Neural progenitor cell (in vitro differentiated cells): ENCODE results near the gene TKT. TPM values are rescaled to one million over a fixed set of nuclear protein-coding genes. Genes with fewer than 3 reads are reported as not detected.
A peak's percentile ranks its signal among the peaks of the same experiment; 100 is the strongest.

Experiments
- DNase-seq: peaks from one replicate; pipeline ENCODE4 v3.0.0-alpha.2; 2016; ENCODE audit warnings: low spot score
- H2AFZ ChIP-seq: fragments of 200-600 bp; sonication (generic); replicated peaks from 2 replicates; pipeline ENCODE4 v1.6.1; 2016; ENCODE audit warnings: antibody characterized with exemption
- H3F3A ChIP-seq: fragments of 200-600 bp; sonication (generic); 2 replicates; pipeline ENCODE4 v1.6.1; 2016; ENCODE audit warnings: antibody characterized with exemption, low read depth
- H3K27ac ChIP-seq: fragments of 200-600 bp; sonication (generic); 2 replicates; pipeline ENCODE4 v1.5.1; 2016; ENCODE audit warnings: mild to moderate bottlenecking
- H3K27me3 ChIP-seq: fragments of 200-600 bp; sonication (generic); 2 replicates; pipeline ENCODE4 v1.6.1; 2016; ENCODE audit warnings: mild to moderate bottlenecking, moderate library complexity
- H3K36me3 ChIP-seq: fragments of 200-600 bp; sonication (generic); 2 replicates; pipeline ENCODE4 v1.5.1; 2016
- H3K4me1 ChIP-seq: fragments of 200-600 bp; sonication (generic); 2 replicates; pipeline ENCODE4 v1.6.1; 2016; ENCODE audit warnings: mixed run types
- H3K4me2 ChIP-seq: fragments of 200-600 bp; sonication (generic); 2 replicates; pipeline ENCODE4 v1.6.1; 2016
- H3K4me3 ChIP-seq: fragments of 200-600 bp; sonication (generic); 2 replicates; pipeline ENCODE4 v1.5.1; 2016
- H3K79me2 ChIP-seq: fragments of 200-600 bp; sonication (generic); 2 replicates; pipeline ENCODE4 v1.6.1; 2016; ENCODE audit warnings: low read depth
- H3K9ac ChIP-seq: fragments of 200-600 bp; sonication (generic); 2 replicates; pipeline ENCODE4 v1.6.1; 2016
- H3K9me3 ChIP-seq: fragments of 200-600 bp; sonication (generic); 2 replicates; pipeline ENCODE4 v1.5.1; 2016; ENCODE audit warnings: low read depth
- H4K20me1 ChIP-seq: fragments of 200-600 bp; sonication (generic); 2 replicates; pipeline ENCODE4 v1.6.1; 2016; ENCODE audit warnings: low read depth
- H3K27ac Mint-ChIP-seq: 3 replicates; pipeline ENCODE4 v1.8.0; 2021; ENCODE audit warnings: mixed read lengths
- H3K27me3 Mint-ChIP-seq: 2 replicates; pipeline ENCODE4 v1.8.0; 2022; ENCODE audit warnings: low read depth, mild to moderate bottlenecking, inconsistent platforms, moderate library complexity, mixed read lengths; ENCODE audit not compliant: insufficient read depth
- H3K36me3 Mint-ChIP-seq: 3 replicates; pipeline ENCODE4 v1.8.0; 2021; ENCODE audit warnings: mixed read lengths
- H3K4me1 Mint-ChIP-seq: 3 replicates; pipeline ENCODE4 v1.8.0; 2021; ENCODE audit warnings: mixed read lengths
- H3K4me3 Mint-ChIP-seq: 3 replicates; pipeline ENCODE4 v1.8.0; 2021; ENCODE audit warnings: mild to moderate bottlenecking, moderate library complexity, mixed read lengths
- H3K9me3 Mint-ChIP-seq: 3 replicates; pipeline ENCODE4 v1.8.0; 2020; ENCODE audit warnings: mixed read lengths
- CTCF ChIP-seq: fragments of 200-600 bp; sonication (generic); IDR thresholded peaks from 2 replicates; pipeline ENCODE4 v1.5.1; 2017; ENCODE audit warnings: antibody characterized with exemption, mild to moderate bottlenecking
- EZH2 ChIP-seq: fragments of 200-600 bp; sonication (generic); IDR thresholded peaks from 2 replicates; pipeline ENCODE4 v1.6.1; 2017; ENCODE audit warnings: antibody characterized with exemption, mild to moderate bottlenecking, moderate library complexity
- EZH2phosphoT487 ChIP-seq: fragments of 200-600 bp; sonication (generic); IDR thresholded peaks from 2 replicates; pipeline ENCODE4 v1.6.1; 2017; ENCODE audit warnings: antibody characterized with exemption
- total RNA-seq: library from RNA; depleted of rRNA; stranded (reverse); fragments of >200 nt; gene quantifications from 2 replicates; pipeline ENCODE4 v1.2.3, GENCODE V29; 2015; ENCODE audit warnings: low replicate concordance

The TKT gene
- total RNA-seq, 1 donor from 2014 or later, result 292 TPM

GRCh38 chr3:53213276-53213675 lies 42.5 kb downstream of the TKT start:
- Mint-ChIP-seq H3K36me3 (no peaks in the 10 kb centered on the region), H3K9me3 (peaks cover 3% of the 10 kb centered on the region), H3K4me3 (no peak overlapping the region), H3K27me3 (peaks cover 4% of the 10 kb centered on the region), H3K27ac (no peak overlapping the region), H3K4me1 (peaks cover 7% of the 10 kb centered on the region)
- H3K27ac ChIP-seq, result no peak overlapping the region
- H3K4me2 ChIP-seq, result no peak overlapping the region
- no peaks in the 10 kb centered on the region for H3K9me3 ChIP-seq
- no peak overlapping the region for H3K9ac ChIP-seq
- H3K4me3 ChIP-seq, result no peak overlapping the region
- no peak for DNase-seq
- H3K36me3 ChIP-seq, result no peaks in the 10 kb centered on the region
- peaks cover 6% of the 10 kb centered on the region for H3K4me1 ChIP-seq
- no peaks in the 10 kb centered on the region for H4K20me1 ChIP-seq
- TF ChIP-seq EZH2 (no peak), CTCF (no peak)
- H2AFZ ChIP-seq, result no peak overlapping the region
- no peaks in the 10 kb centered on the region for H3K79me2 ChIP-seq
- peaks cover 32% of the 10 kb centered on the region for H3K27me3 ChIP-seq
- peaks cover 9% of the 10 kb centered on the region for H3F3A ChIP-seq

GRCh38 chr3:53211706-53212702 lies 43.8 kb downstream of the TKT start:
- DNase-seq, result no peak
- no peak overlapping the region for H3K4me3 ChIP-seq
- H3K4me2 ChIP-seq, result no peak overlapping the region
- Mint-ChIP-seq H3K4me1 (peaks cover 4% of the 10 kb centered on the region), H3K9me3 (peaks cover 10% of the 10 kb centered on the region), H3K36me3 (no peaks in the 10 kb centered on the region), H3K4me3 (no peak overlapping the region), H3K27ac (no peak overlapping the region), H3K27me3 (peaks cover 2% of the 10 kb centered on the region)
- no peaks in the 10 kb centered on the region for H4K20me1 ChIP-seq
- no peak overlapping the region for H3K9ac ChIP-seq
- no peaks in the 10 kb centered on the region for H3K36me3 ChIP-seq
- H3K79me2 ChIP-seq, result no peaks in the 10 kb centered on the region
- TF ChIP-seq EZH2, result no peak
- no peak for TF ChIP-seq CTCF
- TF ChIP-seq EZH2phosphoT487, result no peak
- no peak overlapping the region for H2AFZ ChIP-seq
- H3K27ac ChIP-seq, result no peak overlapping the region
- peaks cover 7% of the 10 kb centered on the region for H3F3A ChIP-seq
- H3K9me3 ChIP-seq, result no peaks in the 10 kb centered on the region
- peaks cover 3% of the 10 kb centered on the region for H3K4me1 ChIP-seq
- H3K27me3 ChIP-seq, result peaks cover 19% of the 10 kb centered on the region

- peaks cover 6% of the 10 kb centered on the region for H3F3A ChIP-seq
Observed at GRCh38 chr3:53202331-53203015, 53.3 kb downstream of the TKT start.

More at GRCh38 chr3:53202331-53203015, 53.3 kb downstream of the TKT start:
- Mint-ChIP-seq H3K4me3 (no peak overlapping the region), H3K9me3 (peaks cover 2% of the 10 kb centered on the region), H3K27me3 (peaks cover 4% of the 10 kb centered on the region), H3K4me1 (peaks cover 2% of the 10 kb centered on the region), H3K36me3 (no peaks in the 10 kb centered on the region), H3K27ac (no peak overlapping the region)
- Histone ChIP-seq H3K79me2 (no peaks in the 10 kb centered on the region), H3K9me3 (no peaks in the 10 kb centered on the region), H3K4me2 (no peak overlapping the region), H4K20me1 (no peaks in the 10 kb centered on the region), H3K27me3 (no peaks in the 10 kb centered on the region), H3K9ac (no peak overlapping the region), H2AFZ (peak overlapping the region; percentile 5), H3K36me3 (no peaks in the 10 kb centered on the region), H3K27ac (no peak overlapping the region), H3K4me3 (no peak overlapping the region), H3K4me1 (no peaks in the 10 kb centered on the region)
- DNase-seq, result no peak
- TF ChIP-seq EZH2 (no peak), CTCF (no peak), EZH2phosphoT487 (no peak)
